ENCODE data around the gene AUTS2.

AUTS2 gene

DNA sequence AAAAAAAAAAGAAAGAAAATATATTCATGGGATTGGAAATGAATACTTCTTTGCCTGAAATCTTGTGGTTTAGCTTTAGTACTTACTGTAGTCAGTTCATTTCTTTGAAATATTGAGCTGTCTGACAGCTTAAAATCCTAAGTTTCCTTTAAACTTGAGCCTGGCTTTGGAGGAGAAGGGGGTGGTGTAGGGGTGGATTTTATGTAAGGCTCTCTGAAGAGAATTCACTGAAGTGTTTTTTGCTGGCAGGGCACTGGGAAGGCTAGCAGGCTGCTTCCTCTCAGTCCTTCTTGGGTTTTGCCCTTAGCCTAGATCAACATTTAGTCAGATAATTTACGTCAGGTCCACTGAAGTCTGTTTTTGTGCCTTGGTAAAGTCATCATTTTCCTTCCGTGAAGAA, 516.5 kb downstream of the AUTS2 start:
- H3K4me3 ChIP-seq (ENCODE audit: low read length), result no peak overlapping the region
- TF ChIP-seq ZNF274 (IDR thresholded peaks at IDR 0.05; ENCODE audit: low read depth, low read length), result no peak

DNA sequence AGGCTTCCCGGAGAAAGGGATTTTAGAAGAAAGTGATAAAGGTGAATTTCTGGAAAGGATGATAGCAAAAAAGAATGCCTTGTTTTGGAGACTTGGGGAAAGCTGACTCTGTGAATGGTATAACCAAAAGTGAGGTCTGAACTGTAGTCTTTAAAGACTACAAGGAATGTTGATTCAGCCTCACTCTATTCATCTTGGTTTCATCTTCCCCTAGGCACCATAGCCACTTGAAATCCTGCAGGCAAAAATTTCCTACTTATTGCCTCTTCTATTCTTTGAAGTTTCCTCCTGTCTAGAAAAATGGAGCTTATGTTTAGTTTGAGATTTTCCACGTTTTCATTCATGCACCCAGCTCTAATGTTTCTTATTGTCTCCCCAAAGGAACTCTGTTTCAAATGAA, 518.0 kb downstream of the AUTS2 start:
- no peak for TF ChIP-seq ZNF274 (IDR thresholded peaks at IDR 0.05; ENCODE audit: low read depth, low read length)
- H3K4me3 ChIP-seq (ENCODE audit: low read length), result no peak overlapping the region

DNA sequence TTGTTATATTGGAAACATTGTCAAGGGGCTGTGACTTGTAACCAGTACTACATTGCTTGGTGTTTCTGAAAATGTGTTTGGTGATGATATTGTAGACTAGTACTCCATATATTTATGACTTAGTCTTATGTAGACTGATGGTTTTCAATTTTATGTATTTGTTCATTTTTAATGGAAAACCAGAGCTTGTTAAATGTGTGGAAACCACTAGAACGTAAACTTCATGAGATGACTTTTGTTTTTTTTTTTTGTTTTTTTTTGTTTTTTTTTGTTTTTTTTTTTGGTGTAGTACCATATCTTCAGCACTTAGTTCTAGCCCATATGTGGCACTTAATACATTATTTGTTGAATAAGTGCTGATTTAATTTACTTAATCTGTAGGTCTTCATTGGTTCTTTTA, 518.6 kb downstream of the AUTS2 start:
- H3K4me3 ChIP-seq (ENCODE audit: low read length), result no peak overlapping the region
- TF ChIP-seq ZNF274 (IDR thresholded peaks at IDR 0.05; ENCODE audit: low read depth, low read length), result no peak

DNA sequence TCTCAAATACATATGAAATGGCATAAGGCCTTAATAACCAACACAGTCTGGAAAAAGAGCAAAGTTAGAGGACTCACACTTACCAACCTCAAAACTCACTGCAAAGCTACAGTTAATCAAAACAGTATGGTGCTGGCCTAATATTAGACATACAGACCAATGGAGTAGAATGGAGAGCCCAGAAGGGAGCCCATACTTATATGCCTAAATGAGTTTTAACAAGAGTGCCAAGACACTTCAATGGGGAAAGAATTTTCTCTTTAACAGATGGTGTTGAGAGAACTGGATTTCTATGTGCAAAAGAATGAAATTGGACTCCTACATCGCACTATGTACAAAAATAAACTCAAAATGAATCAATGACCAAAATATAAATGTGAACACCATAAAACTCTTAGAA, 522.6 kb downstream of the AUTS2 start:
- TF ChIP-seq ZNF274 (IDR thresholded peaks at IDR 0.05; ENCODE audit: low read depth, low read length), result no peak

DNA sequence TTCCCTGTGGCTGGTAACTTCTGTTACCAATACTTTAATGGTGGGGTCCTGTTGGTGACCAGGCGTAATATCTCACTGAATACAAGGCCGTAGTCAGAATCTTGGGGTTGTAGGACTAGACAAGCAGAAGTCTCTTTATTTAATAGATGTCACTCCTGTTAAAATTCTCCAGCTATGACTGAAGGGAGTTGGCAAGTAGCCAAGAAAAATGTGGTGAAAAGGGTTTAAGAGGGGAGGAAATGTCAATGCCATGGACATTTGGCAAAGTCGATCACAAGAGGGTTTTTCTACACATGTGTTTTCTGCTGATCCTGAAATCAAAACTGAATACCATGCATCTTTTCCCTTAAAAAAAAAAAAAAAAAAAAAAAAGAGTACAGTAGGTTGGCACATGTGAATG, 533.5 kb downstream of the AUTS2 start:
- H3K4me3 ChIP-seq (ENCODE audit: low read length), result no peak overlapping the region
- TF ChIP-seq ZNF274 (IDR thresholded peaks at IDR 0.05; ENCODE audit: low read depth, low read length), result no peak

More for the DNA sequence above, 522.6 kb downstream of the AUTS2 start:
- H3K4me3 ChIP-seq (ENCODE audit: low read length), result no peak overlapping the region

DNA sequence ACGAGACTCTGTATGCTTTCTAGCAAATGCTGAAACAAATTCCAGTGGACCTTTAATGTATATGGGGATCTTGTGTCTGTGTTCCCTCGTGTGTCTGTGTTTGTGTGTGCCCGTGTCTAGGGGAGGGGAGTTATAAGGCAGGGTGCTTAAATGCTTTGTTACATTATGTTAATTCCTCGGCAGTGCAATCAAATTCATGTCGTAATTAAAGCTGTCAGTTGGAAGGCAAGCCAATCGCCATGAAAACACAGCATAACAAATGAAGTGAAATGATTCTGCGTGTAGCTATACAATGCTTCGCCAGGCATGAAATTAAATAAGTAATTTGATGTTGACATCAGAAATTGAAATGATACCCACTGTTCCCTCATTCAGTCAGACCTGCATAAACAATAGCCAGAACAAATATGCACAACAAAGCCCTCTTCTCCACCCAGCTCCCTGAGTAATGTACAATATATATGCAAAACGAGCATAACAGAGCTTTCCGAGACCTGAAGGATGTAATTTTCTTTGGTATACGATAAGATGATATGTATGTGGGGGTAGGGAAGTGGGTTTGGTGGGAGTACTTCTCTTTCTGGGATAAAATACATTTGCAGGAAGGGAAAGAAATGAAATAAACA, 534.1 kb downstream of the AUTS2 start:
- no peak overlapping the region for H3K4me3 ChIP-seq (ENCODE audit: low read length)
- TF ChIP-seq ZNF274 (IDR thresholded peaks at IDR 0.05; ENCODE audit: low read depth, low read length), result no peak

DNA sequence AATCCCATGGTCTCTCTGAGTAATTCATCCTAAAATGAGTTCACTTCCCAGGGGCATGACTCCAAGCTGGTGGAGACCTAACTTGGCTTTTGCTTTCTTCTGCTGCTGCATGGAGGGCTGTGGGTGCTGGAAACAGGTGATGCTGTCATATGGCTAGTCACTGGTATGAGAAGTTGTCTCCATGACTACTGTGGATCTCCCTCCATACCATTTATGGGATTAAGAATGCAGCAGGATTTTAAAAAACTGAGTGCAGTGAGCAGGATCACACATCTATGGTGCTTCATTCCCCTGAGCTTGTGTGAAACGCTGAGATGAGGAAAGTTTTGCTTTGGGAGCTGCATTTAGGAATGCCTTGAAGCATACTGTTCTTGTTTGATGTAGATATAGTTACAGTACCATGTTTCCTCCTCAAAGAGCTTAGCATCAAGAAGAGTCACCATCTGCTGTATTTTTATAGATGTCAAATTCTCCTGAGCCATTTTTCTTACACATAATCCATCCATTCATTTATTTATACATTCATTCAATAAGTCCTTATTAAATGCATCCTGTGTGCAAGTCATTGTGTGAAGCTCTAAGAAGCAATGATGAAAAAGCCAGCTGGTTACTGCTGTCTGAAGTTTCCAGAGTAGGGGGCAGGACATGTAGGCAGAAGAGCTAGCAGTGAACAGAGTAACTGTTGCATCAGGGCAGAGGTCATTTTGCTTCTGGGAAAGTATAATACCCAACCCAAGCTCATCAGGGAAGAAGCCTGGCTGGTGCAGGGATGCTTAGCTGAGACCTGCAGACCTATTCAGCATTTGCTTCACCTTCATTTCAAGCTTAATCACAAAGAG, 534.8 kb downstream of the AUTS2 start:
- H3K4me3 ChIP-seq (ENCODE audit: low read length), result no peak overlapping the region
- TF ChIP-seq ZNF274 (IDR thresholded peaks at IDR 0.05; ENCODE audit: low read depth, low read length), result no peak

DNA sequence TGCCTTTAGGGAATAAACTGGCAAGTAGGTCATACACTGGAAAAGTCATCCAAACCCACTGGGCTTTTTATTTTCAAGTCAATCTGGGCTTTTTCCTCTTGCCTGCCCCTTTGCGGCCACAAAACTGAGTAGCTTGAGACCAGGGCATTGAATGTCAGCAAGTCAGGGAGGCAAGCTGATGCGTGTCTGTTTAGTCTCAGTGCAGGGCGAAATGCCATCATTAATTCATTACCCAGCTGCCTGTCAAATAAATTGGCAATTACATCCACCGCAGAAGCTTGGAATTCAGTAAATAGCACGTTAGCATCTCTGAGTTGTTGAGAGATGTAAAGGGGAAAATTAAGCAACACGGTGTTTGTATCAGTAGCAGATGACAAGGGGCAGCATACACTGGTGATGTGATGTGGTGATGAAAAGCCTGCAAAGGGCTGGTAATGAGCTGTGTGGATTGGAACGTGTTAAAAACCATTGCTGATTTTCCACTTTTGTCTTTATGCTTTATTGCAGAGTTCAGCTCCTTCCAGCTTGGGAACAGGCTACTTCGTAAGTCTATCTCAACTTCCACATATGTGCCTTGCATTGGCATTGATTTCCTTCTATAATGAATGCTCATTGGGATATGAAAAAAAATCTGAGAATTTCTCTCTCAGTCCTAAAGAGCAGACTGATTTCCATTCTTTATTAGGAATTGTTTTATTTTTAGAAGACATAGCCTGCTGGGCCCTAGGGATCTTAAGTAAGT, 535.9 kb downstream of the AUTS2 start:
- no peak for TF ChIP-seq ZNF274 (IDR thresholded peaks at IDR 0.05; ENCODE audit: low read depth, low read length)
- no peak overlapping the region for H3K4me3 ChIP-seq (ENCODE audit: low read length)

DNA sequence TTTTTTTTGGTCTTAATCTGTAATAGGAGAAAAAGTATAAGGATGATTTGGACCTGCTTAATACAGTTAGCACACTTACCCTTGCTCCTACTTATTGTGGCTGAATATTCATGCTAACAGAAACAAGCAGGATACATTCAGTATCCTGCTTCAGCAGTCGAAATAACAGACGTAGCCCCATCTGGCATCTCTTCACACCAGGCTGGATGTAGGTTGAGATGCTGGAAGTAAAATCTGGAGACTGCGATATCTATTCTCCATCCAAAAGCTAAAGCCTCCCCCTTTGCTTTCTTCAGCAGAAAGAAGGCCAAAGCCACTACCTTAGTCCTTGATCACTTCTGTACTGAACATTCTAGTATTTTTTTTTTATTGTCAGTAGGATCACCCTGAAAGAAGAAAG, 537.4 kb downstream of the AUTS2 start:
- no peak overlapping the region for H3K4me3 ChIP-seq (ENCODE audit: low read length)
- no peak for TF ChIP-seq ZNF274 (IDR thresholded peaks at IDR 0.05; ENCODE audit: low read depth, low read length)

DNA sequence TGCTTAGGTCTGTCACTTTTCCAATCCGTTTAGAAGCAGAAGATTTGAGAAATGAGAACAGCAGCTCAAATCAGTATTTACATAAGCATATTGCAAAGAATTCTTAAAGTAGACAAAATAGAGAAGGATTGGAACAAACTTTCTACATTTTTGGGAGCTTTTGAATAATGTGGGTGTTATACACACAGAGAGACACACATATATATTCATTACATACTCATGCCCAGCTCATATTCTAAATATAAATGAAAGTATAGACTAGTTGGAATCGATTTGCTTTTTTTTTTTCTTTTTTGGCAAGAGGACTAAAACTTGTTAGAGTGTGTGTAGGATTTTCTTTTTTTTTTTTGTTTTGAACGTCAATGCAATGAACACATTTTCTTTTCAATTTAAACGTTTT, 538.9 kb downstream of the AUTS2 start:
- no peak for TF ChIP-seq ZNF274 (IDR thresholded peaks at IDR 0.05; ENCODE audit: low read depth, low read length)

DNA sequence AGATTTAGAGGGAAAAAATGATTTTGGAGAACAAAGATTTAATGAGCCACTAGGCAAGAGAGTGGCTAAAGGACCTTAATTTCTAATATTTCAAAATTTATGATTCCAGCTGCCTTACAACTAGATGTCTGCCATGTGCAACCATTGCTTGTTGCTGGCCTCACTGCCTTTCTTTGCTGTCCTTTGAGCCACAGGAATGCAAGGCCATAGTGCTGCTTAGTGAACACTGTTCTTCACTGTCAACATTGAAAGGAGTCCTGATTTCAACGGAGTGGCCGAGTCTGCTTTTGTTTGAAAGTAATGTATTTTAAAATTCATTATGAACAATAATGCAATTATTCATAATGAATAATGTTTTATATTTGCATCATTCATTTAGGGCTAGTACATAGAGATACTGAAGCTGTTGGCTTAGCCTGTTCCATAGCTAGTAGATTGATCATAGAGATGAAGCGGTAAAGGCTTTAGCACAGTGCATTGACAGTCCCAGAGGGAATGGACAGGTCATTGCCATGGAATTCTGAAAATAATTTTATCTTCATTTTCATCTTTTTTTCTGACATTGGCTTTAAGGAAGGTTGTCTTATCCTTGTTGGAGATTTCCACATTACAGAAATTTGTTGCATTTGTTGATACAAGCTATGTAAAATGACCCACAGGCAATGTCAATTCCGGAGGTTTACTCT, 544.1 kb downstream of the AUTS2 start:
- H3K4me3 ChIP-seq (ENCODE audit: low read length), result no peak overlapping the region
- TF ChIP-seq ZNF274 (IDR thresholded peaks at IDR 0.05; ENCODE audit: low read depth, low read length), result no peak

More for the DNA sequence above, 538.9 kb downstream of the AUTS2 start:
- no peak overlapping the region for H3K4me3 ChIP-seq (ENCODE audit: low read length)

DNA sequence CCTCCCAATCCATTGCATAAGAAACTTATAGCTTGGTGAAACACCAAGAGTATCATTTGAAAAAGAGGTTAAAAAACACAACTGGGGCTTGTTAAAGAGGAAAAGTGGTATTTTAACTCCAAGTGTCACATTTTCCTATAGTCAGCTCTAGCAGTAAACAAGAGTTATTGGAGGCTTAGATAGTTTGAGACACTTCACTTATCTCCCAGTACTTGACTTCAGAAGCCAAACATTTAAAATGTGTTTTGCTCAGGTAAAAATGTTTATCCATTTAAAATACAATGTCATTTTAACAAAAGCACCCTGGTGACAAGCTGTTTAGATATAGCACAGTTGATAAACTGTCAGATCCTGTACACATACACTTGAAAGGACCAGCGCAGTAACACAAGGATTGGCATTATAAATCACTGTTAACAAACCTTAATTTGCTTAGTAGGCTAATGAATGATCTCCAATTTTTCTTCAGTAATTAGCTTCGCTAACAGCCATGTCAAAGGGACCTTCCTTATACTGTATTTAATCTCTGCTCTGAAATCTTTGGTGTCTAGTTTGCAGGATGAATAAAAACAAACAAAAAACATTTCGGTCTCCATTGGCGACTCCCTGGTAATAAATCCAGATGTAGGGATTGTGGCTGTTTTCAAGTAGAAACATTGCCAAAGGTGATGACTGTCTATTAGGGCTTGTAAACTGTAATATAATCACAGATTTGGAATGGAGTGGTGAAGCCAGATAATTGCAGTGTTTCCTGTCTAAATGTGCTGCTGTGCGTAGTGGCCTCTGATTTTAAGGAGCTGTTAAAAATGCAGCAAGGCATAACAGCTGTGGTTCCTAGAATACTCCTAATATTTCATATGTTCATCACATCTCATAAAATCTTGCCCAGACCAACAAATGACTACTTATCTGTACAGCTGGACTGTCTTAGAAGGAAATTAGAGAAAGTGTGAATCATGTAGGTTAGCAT, 545.1 kb downstream of the AUTS2 start:
- no peak overlapping the region for H3K4me3 ChIP-seq (ENCODE audit: low read length)
- no peak for TF ChIP-seq ZNF274 (IDR thresholded peaks at IDR 0.05; ENCODE audit: low read depth, low read length)

DNA sequence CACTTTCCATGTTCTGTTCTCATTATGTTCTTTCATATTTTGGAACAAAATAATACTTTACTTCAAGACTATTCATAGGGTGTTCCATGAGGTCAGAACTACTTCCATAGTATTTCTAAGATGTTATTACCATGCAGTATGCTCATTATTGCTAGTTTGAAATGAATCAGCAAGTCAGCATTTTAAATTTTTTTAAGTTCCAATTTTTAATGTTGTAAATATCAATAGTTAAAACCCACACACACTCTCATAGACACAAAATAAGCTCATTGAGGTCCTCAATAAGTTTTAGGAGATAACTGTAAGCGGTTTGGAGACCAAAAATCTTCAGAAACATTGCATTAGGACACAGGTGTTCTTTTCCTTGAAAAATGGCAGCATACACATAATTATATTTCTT, 550.7 kb downstream of the AUTS2 start:
- H3K4me3 ChIP-seq (ENCODE audit: low read length), result no peak overlapping the region
- TF ChIP-seq ZNF274 (IDR thresholded peaks at IDR 0.05; ENCODE audit: low read depth, low read length), result no peak

All from GM08714 (cell line).